Tibial artery (tissue), 4 donors: ENCODE results near the gene C8A.

Experiments
- DNase-seq, 2 donors: peaks; one replicate each; pipeline ENCODE4 v3.0.0-alpha.2; 2019
- H3K27ac ChIP-seq, 2 donors: fragments of 200-600 bp; sonication (generic) in 1 of 2; 1 replicate in 1 of 2; 2 replicates in 1 of 2; pipeline ENCODE4 v1.5.1; 2018 to 2019; ENCODE audit warnings: mild to moderate bottlenecking in 1 of 2
- H3K27me3 ChIP-seq, 2 donors: fragments of 200-600 bp; sonication (generic) in 1 of 2; one replicate each; pipeline versions ENCODE4 v1.5.1 to v1.6.0; 2016 to 2019
- H3K36me3 ChIP-seq, 3 donors: fragments of 200-600 bp; sonication (generic) in 2 of 3; one replicate each; pipeline ENCODE4 v1.5.1; 2016 to 2019; ENCODE audit warnings: mild to moderate bottlenecking in 2 of 3
- H3K4me1 ChIP-seq, 4 donors: fragments of 200-600 bp; sonication (generic) in 2 of 4; 1 replicate in 3 of 4; 2 replicates in 1 of 4; pipeline ENCODE4 v1.5.1; 2016 to 2019
- H3K4me3 ChIP-seq, 2 donors: fragments of 200-600 bp; sonication (generic) in 1 of 2; 1 replicate in 1 of 2; 2 replicates in 1 of 2; pipeline ENCODE4 v1.5.1; 2018 to 2019; ENCODE audit warnings: mild to moderate bottlenecking in 2 of 2
- H3K9me3 ChIP-seq, 3 donors: fragments of 200-600 bp; sonication (generic) in 1 of 3; one replicate each; pipeline ENCODE4 v1.5.1; 2016 to 2019
- CTCF ChIP-seq, 2 experiments: fragments of 200-600 bp in 1 of 2; fragments of 450-650 bp in 1 of 2; IDR thresholded peaks; one replicate each; pipeline ENCODE4 v1.5.1; 2017 to 2019; ENCODE audit warnings: antibody characterized with exemption in 2 of 2, mild to moderate bottlenecking in 1 of 2, moderate library complexity in 1 of 2
- intact Hi-C: fragments of 100-400 bp; cut with DNase I; formaldehyde crosslinking; loops from one replicate; pipeline ENCODE4 v1.15.0; 2023; ENCODE audit warnings: low total_unique reads

C8A gene

DNA sequence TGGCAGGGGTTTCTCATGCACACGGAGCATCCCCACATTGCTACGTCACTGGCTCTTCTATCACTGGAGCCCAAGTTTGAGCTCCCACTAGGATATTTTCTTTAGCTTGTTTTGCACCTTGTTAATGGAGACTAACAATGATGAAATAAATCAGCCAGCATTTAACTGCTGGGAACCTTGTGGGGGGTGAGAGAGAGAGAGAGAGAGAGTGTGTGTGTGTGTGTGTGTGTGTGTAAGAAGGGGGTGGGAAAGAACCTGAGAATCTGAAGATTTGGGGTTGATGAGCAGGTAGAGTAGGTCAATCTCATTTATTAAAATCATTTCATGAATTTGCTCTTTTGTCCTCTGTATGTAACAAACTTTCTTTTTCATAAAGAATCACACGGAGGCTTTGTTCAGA, 110.6 kb downstream of the C8A start:
- no peak overlapping the region for H3K27ac ChIP-seq
- intact Hi-C loops, result no loop called here
- no peak overlapping the region for H3K4me3 ChIP-seq
- peaks cover 0 to 5% (median 0%) of the 10 kb centered on the region in 3 donors for H3K9me3 ChIP-seq
- no peaks in the 10 kb centered on the region for H3K36me3 ChIP-seq
- no peaks in the 10 kb centered on the region for H3K4me1 ChIP-seq
- no peak for DNase-seq
- no peaks in the 10 kb centered on the region for H3K27me3 ChIP-seq
- no peak for TF ChIP-seq CTCF (IDR thresholded peaks at IDR 0.05)

GRCh38 chr1:56965916-56966697, 111.5 kb downstream of the C8A start, which contains the start of gene C8B:
C8B (minus strand) TSS chr1:56966015; CDS start chr1:56965948, 67 bp downstream.
- no peaks in the 10 kb centered on the region for H3K36me3 ChIP-seq
- no peaks in the 10 kb centered on the region for H3K27me3 ChIP-seq
- no peak within 1 kb of the TSS for H3K27ac ChIP-seq
- no peak for TF ChIP-seq CTCF (IDR thresholded peaks at IDR 0.05)
- H3K4me3 ChIP-seq, result no peak within 1 kb of the TSS
- intact Hi-C loops, result no loop called here
- no peaks in the 10 kb centered on the region for H3K4me1 ChIP-seq
- no peak for DNase-seq
- peaks cover 0 to 5% (median 0%) of the 10 kb centered on the region in 3 donors for H3K9me3 ChIP-seq

- intact Hi-C loops, result no loop called here
Observed at GRCh38 chr1:56966698-56966999, 112.1 kb downstream of the C8A start.

DNA sequence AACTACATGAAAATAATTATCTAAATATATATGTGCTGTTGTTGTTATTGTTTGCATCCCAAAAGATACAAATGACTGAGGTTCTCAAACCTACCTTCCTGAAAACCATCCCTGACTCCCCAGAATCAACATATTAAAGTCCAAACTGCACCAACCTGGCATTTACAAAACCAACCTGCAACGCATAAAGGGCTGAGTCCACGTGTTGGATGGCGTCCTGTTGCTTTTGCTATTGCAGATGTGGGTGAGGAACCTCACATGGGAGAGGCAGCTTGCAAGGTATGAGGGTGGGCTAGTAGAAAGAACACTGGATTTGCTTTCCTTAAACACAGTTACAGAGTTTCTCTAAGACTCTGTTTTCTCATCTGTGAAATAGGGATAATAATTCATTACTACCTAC, 112.8 kb downstream of the C8A start:
- Histone ChIP-seq H3K4me3 (no peak overlapping the region), H3K9me3 (peaks cover 0 to 5% (median 0%) of the 10 kb centered on the region in 3 donors), H3K36me3 (no peaks in the 10 kb centered on the region), H3K27ac (no peak overlapping the region), H3K27me3 (no peaks in the 10 kb centered on the region), H3K4me1 (no peaks in the 10 kb centered on the region)
- no peak for TF ChIP-seq CTCF (IDR thresholded peaks at IDR 0.05)
- intact Hi-C loops, result no loop called here
- no peak for DNase-seq

More at GRCh38 chr1:56966698-56966999, 112.1 kb downstream of the C8A start:
- DNase-seq, result no peak
- Histone ChIP-seq H3K9me3 (peaks cover 0 to 5% (median 0%) of the 10 kb centered on the region in 3 donors), H3K36me3 (no peaks in the 10 kb centered on the region), H3K27me3 (no peaks in the 10 kb centered on the region), H3K27ac (no peak overlapping the region), H3K4me1 (no peaks in the 10 kb centered on the region), H3K4me3 (no peak overlapping the region)
- no peak for TF ChIP-seq CTCF (IDR thresholded peaks at IDR 0.05)
